GM12801 (cell line): ENCODE measurements around the gene WSCD1.

Experiments used
- TF ChIP-seq, protein P1 (sequence below): IDR thresholded peaks from one replicate; pipeline ENCODE4 v1.5.1; 2011; ENCODE audit warnings: control low read depth; ENCODE audit not compliant: insufficient read length; ENCODE audit errors: extremely low read depth

WSCD1 gene

DNA sequence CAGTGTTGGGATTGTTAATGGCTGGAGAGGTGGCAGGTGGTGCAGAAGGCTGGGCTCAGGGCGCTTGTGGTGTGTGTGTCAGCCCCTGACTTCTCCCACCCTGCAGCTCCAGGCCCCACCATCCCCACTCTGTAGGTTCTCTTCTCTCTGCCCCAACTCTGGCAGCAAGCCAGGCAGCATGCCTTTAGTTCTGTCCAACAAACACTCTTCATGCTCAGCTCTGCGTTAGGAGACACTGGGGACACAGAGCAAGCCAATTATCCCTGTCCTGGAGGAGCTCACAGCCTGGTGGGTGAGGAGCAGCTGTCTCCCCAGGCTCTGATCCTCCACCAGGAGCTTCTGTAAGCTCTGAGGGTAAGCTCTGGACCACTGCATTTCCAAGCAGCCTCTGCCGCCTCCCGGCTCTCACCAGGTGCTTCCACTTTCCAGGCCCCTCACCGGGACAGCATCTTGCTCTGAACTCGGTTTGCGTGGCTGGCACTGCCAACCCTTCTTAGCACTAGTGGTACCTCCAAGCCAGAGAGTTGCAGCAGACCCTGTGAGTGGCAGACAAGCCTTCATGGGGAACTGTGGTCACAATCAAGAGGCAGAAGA lies 34.3 kb upstream of the WSCD1 start:
- TF ChIP-seq, protein P1, sequence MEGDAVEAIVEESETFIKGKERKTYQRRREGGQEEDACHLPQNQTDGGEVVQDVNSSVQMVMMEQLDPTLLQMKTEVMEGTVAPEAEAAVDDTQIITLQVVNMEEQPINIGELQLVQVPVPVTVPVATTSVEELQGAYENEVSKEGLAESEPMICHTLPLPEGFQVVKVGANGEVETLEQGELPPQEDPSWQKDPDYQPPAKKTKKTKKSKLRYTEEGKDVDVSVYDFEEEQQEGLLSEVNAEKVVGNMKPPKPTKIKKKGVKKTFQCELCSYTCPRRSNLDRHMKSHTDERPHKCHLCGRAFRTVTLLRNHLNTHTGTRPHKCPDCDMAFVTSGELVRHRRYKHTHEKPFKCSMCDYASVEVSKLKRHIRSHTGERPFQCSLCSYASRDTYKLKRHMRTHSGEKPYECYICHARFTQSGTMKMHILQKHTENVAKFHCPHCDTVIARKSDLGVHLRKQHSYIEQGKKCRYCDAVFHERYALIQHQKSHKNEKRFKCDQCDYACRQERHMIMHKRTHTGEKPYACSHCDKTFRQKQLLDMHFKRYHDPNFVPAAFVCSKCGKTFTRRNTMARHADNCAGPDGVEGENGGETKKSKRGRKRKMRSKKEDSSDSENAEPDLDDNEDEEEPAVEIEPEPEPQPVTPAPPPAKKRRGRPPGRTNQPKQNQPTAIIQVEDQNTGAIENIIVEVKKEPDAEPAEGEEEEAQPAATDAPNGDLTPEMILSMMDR, result no peak

DNA sequence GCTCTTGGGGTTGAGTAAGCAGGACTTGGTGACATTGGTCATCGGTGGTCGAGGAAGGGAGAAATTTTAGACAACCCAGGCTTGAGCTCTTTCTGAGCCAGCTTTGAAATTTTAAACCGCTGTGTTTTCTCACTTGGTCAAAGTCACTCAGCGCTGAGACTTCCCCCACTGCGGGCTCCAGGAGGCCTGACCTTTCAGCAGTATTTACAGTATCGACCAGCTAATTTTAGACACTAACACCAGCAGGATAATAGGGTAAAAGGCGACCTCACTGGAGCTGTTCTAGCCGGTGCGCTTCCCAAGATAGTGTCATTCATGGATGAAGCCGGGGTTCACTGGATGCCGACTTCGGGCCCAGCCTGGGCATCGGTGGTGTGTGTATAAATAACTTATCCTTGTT lies 29.7 kb upstream of the WSCD1 start:
- TF ChIP-seq, protein P1, result no peak

DNA sequence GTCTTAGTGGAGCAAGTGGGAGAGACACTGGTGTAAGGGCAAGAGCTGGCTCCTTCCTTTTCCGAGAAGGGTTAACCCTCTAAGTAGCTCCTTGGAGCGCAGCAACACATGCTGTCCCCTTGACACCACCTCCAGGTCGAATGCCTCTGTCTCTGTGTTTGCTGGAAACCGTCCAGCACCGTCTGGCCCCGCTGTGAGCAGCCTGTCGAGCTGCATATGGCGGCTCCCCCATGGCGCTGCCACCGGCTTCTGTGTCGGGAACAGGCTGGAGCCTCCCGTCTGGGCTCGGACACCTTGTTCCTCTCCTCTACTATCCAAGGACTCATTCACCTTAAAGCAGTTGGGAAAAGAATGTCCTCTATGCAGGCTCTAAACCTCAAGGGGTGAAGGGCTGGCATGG lies 28.9 kb upstream of the WSCD1 start:
- TF ChIP-seq, protein P1, result no peak

DNA sequence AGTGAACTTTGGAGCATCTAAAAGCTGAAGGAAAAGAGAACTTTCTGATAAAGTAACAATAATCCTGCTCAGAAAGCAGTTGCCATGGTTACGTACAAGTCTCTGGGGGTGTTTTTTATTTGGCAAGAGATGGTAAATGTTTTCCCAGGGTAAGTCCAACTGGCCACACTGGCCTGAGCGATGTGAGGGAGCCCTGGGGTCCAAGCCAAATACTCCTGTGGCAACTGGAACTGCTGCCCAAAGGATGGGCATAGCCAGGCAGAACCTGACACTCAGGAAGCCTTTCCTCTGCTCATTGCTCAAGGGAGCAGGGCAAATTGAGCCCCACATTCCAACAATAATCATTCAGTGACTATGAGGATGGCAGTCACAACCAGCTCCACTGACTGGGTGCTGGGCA lies 26.8 kb upstream of the WSCD1 start:
- TF ChIP-seq, protein P1, result no peak

- TF ChIP-seq, protein P1, result no peak
Observed at GRCh38 chr17:6044261-6044660, 25.9 kb upstream of the WSCD1 start.

GRCh38 chr17:6045621-6046357 lies 24.4 kb upstream of the WSCD1 start:
- TF ChIP-seq, protein P1, result no peak

GRCh38 chr17:6046431-6046830 lies 23.7 kb upstream of the WSCD1 start:
- TF ChIP-seq, protein P1, result no peak
